ENCODE results near the gene JMJD4. TPM values are rescaled to one million over a fixed set of nuclear protein-coding genes. Genes with fewer than 3 reads are reported as not detected.

JMJD4 gene
- total and polyA plus RNA-seq, 2 experiments from 2014 or later, result 11.5 to 17.7 TPM

DNA sequence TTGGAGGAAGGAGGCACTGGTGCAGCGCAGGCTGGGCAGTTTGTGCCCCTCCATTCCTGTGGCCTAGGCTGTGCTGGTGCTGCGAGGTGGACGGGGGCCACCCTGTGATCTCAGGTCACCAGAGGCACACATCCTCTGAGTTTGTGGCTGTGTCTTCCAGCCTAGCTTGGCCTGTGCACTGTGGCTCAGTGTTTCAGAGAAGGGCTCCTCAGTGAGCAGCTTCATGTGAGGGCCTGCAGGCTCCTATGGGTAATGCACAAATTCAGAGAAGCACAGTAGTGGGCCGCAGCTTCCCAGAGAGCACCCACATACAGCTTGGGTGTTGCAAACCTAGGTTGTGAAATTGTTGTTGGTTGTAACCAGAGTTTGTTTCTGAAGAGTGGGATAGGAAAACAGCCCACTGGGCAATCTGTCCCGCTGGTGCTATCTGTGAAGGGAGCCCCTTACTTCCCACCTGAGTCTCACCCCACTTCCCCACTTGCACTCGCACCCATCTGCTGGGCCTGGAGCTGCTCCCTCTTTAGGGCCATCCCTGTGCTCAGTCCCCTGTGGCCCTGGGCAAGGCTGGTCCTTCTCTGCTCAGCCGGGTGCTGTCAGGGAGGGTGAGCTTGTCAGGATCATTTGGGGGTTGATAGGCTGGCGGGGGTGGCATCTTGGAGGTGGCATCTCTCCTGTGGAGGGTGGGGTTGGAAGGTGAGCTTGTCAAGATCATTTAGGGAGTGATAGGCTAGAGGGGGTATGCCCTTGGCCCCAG lies 30.3 kb upstream of the JMJD4 start:
- no peak for ATAC-seq
- Mint-ChIP-seq H3K4me3 (no peak overlapping the region), H3K36me3 (ENCODE audit: low read depth) (peaks cover 37% of the 10 kb centered on the region), H3K27me3 (ENCODE audit: insufficient read depth, low read depth, poor library complexity) (peaks cover 4% of the 10 kb centered on the region), H3K27ac (no peak overlapping the region), H3K9me3 (no peaks in the 10 kb centered on the region), H3K4me1 (no peaks in the 10 kb centered on the region; the same call in 2 of the 3 replicates)
- DNase-seq (ENCODE audit: low spot score), result no peak
- TF ChIP-seq JUNB (IDR thresholded peaks at IDR 0.05; ENCODE audit: unreplicated experiment), result no peak
- no peak for TF ChIP-seq EZH2phosphoT487 (IDR thresholded peaks at IDR 0.05; ENCODE audit: unreplicated experiment)
- TF ChIP-seq ZNF331 (CRISPR knock-in tag; IDR thresholded peaks at IDR 0.05; ENCODE audit: low read depth), result no peak
- TF ChIP-seq CREB1 (CRISPR knock-in tag; IDR thresholded peaks at IDR 0.05; ENCODE audit: low read depth), result no peak
- no peak for TF ChIP-seq STAT1 (IDR thresholded peaks at IDR 0.05; ENCODE audit: unreplicated experiment)
- TF ChIP-seq, protein P1, sequence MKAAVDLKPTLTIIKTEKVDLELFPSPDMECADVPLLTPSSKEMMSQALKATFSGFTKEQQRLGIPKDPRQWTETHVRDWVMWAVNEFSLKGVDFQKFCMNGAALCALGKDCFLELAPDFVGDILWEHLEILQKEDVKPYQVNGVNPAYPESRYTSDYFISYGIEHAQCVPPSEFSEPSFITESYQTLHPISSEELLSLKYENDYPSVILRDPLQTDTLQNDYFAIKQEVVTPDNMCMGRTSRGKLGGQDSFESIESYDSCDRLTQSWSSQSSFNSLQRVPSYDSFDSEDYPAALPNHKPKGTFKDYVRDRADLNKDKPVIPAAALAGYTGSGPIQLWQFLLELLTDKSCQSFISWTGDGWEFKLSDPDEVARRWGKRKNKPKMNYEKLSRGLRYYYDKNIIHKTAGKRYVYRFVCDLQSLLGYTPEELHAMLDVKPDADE (IDR thresholded peaks at IDR 0.05), result no peak
- TF ChIP-seq, protein P2, sequence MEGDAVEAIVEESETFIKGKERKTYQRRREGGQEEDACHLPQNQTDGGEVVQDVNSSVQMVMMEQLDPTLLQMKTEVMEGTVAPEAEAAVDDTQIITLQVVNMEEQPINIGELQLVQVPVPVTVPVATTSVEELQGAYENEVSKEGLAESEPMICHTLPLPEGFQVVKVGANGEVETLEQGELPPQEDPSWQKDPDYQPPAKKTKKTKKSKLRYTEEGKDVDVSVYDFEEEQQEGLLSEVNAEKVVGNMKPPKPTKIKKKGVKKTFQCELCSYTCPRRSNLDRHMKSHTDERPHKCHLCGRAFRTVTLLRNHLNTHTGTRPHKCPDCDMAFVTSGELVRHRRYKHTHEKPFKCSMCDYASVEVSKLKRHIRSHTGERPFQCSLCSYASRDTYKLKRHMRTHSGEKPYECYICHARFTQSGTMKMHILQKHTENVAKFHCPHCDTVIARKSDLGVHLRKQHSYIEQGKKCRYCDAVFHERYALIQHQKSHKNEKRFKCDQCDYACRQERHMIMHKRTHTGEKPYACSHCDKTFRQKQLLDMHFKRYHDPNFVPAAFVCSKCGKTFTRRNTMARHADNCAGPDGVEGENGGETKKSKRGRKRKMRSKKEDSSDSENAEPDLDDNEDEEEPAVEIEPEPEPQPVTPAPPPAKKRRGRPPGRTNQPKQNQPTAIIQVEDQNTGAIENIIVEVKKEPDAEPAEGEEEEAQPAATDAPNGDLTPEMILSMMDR (conservative IDR thresholded peaks at IDR 0.05; ENCODE audit: low read depth in 2 of 2), result no peak
- no peak for TF ChIP-seq ZNF114 (CRISPR knock-in tag; IDR thresholded peaks at IDR 0.05)
- TF ChIP-seq, protein P3, sequence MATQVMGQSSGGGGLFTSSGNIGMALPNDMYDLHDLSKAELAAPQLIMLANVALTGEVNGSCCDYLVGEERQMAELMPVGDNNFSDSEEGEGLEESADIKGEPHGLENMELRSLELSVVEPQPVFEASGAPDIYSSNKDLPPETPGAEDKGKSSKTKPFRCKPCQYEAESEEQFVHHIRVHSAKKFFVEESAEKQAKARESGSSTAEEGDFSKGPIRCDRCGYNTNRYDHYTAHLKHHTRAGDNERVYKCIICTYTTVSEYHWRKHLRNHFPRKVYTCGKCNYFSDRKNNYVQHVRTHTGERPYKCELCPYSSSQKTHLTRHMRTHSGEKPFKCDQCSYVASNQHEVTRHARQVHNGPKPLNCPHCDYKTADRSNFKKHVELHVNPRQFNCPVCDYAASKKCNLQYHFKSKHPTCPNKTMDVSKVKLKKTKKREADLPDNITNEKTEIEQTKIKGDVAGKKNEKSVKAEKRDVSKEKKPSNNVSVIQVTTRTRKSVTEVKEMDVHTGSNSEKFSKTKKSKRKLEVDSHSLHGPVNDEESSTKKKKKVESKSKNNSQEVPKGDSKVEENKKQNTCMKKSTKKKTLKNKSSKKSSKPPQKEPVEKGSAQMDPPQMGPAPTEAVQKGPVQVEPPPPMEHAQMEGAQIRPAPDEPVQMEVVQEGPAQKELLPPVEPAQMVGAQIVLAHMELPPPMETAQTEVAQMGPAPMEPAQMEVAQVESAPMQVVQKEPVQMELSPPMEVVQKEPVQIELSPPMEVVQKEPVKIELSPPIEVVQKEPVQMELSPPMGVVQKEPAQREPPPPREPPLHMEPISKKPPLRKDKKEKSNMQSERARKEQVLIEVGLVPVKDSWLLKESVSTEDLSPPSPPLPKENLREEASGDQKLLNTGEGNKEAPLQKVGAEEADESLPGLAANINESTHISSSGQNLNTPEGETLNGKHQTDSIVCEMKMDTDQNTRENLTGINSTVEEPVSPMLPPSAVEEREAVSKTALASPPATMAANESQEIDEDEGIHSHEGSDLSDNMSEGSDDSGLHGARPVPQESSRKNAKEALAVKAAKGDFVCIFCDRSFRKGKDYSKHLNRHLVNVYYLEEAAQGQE (IDR thresholded peaks at IDR 0.05; ENCODE audit: unreplicated experiment), result no peak
- no peak for TF ChIP-seq EZH2 (IDR thresholded peaks at IDR 0.05; ENCODE audit: low read depth, unreplicated experiment)
- TF ChIP-seq NANOG (IDR thresholded peaks at IDR 0.05; ENCODE audit: borderline replicate concordance), result no peak
- TF ChIP-seq POLR2AphosphoS5 (IDR thresholded peaks at IDR 0.05; ENCODE audit: low read depth), result no peak
- TF ChIP-seq ZNF462 (CRISPR knock-in tag; IDR thresholded peaks at IDR 0.05), result no peak
- H3K4me2 ChIP-seq, result no peak overlapping the region
- no peak overlapping the region for H3K27ac ChIP-seq (ENCODE audit: low read depth)
- 0 out of 2 replicates have a peak, but pooled peaks cover 11% of the 10 kb centered on the region for H3K79me2 ChIP-seq (replicated peaks; ENCODE audit: insufficient read depth)
- no peaks in the 10 kb centered on the region for H3K4me1 ChIP-seq (ENCODE audit: insufficient read depth)
- peaks cover 4% of the 10 kb centered on the region for H4K20me1 ChIP-seq (replicated peaks; ENCODE audit: insufficient read depth)
- no peak overlapping the region for H3K4me3 ChIP-seq
- no peak overlapping the region for H2AFZ ChIP-seq
- H3K27me3 ChIP-seq (ENCODE audit: insufficient read depth), result no peaks in the 10 kb centered on the region
- no peaks in the 10 kb centered on the region for H3K9me2 ChIP-seq (ENCODE audit: insufficient read depth)
- no peaks in the 10 kb centered on the region for H3K36me3 ChIP-seq (ENCODE audit: insufficient read depth)
- H3F3A ChIP-seq (replicated peaks; ENCODE audit: low read depth), result no peaks in the 10 kb centered on the region

All from GM23338 (cell line).